MM.1S (cell line): ENCODE results near the gene SFXN5.

Source experiments
- EZH2 ChIP-seq: fragments of 300-600 bp; sonication (generic); optimal IDR thresholded peaks from 2 replicates; pipeline ENCODE3; 2017; ENCODE audit warnings: low read depth, mild to moderate bottlenecking, antibody characterized with exemption, low read length, mixed read lengths
- EZH2phosphoT487 ChIP-seq: fragments of 300-600 bp; sonication (generic); IDR thresholded peaks from 2 replicates; pipeline ENCODE4 v1.6.1; 2018; ENCODE audit warnings: antibody characterized with exemption, low read length
- TF ChIP-seq, protein P1 (sequence below): fragments of 300-600 bp; sonication (generic); IDR thresholded peaks from 2 replicates; pipeline ENCODE4 v1.5.1; 2016; ENCODE audit warnings: antibody characterized with exemption, low read length, mixed read lengths

- TF ChIP-seq EZH2 = no peak
- TF ChIP-seq, protein P1, sequence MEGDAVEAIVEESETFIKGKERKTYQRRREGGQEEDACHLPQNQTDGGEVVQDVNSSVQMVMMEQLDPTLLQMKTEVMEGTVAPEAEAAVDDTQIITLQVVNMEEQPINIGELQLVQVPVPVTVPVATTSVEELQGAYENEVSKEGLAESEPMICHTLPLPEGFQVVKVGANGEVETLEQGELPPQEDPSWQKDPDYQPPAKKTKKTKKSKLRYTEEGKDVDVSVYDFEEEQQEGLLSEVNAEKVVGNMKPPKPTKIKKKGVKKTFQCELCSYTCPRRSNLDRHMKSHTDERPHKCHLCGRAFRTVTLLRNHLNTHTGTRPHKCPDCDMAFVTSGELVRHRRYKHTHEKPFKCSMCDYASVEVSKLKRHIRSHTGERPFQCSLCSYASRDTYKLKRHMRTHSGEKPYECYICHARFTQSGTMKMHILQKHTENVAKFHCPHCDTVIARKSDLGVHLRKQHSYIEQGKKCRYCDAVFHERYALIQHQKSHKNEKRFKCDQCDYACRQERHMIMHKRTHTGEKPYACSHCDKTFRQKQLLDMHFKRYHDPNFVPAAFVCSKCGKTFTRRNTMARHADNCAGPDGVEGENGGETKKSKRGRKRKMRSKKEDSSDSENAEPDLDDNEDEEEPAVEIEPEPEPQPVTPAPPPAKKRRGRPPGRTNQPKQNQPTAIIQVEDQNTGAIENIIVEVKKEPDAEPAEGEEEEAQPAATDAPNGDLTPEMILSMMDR = peak; percentile 84
- no peak for TF ChIP-seq EZH2phosphoT487
Observed at GRCh38 chr2:72892506-72893173, 178.9 kb downstream of the SFXN5 start.
